Measurements from ENCODE around the gene ACVR1C.

DNA sequence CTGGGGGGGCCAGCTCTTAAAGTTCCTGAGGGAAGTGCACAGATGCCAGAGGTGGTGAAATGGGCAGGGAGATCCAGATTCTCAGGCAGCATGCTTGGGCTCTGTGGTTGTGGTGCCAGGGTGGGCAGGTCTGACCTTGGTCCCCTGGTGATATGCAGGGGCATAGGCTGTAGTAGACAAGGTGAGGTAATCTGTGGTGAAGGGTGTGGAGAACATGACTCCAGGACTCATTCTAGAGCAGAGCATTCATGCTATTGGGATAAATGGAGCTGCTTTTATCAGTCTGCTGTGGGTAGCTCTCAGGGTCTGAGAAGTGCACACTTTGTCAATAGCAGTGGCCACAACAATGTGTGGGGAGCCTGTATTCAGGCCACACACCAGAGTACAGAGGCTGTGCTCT lies 16.9 kb downstream of the ACVR1C start:
- TF ChIP-seq TBP (IDR thresholded peaks at IDR 0.05; ENCODE audit: low read depth, low read length) (no peak), JUN (IDR thresholded peaks at IDR 0.05; ENCODE audit: low read depth, low read length) (no peak), POLR2A (IDR thresholded peaks at IDR 0.05; ENCODE audit: control extremely low read depth in 1 of 2, low read depth in 2 of 2, low read length in 2 of 2) (no peak), POLR2AphosphoS5 (IDR thresholded peaks at IDR 0.05; ENCODE audit: low read depth, low read length) (no peak), YY1 (IDR thresholded peaks at IDR 0.05; ENCODE audit: low read depth, low read length) (no peak), EZH2 (IDR thresholded peaks at IDR 0.05; ENCODE audit: low read depth, low read length, severe bottlenecking) (no peak), CTBP2 (IDR thresholded peaks at IDR 0.05; ENCODE audit: borderline replicate concordance, insufficient read depth, insufficient read length, low read length) (no peak), GTF2F1 (IDR thresholded peaks at IDR 0.05; ENCODE audit: borderline replicate concordance, low read depth, low read length) (no peak), RNF2 (IDR thresholded peaks at IDR 0.05; ENCODE audit: borderline replicate concordance, low read depth, low read length, missing control alignments, poor library complexity, severe bottlenecking) (no peak), TAF1 (IDR thresholded peaks at IDR 0.05; ENCODE audit: low read depth, low read length) (no peak), HDAC2 (IDR thresholded peaks at IDR 0.05; ENCODE audit: borderline replicate concordance in 1 of 2, low read depth in 2 of 2, low read length in 2 of 2) (no peak)
- TF ChIP-seq, protein P1, sequence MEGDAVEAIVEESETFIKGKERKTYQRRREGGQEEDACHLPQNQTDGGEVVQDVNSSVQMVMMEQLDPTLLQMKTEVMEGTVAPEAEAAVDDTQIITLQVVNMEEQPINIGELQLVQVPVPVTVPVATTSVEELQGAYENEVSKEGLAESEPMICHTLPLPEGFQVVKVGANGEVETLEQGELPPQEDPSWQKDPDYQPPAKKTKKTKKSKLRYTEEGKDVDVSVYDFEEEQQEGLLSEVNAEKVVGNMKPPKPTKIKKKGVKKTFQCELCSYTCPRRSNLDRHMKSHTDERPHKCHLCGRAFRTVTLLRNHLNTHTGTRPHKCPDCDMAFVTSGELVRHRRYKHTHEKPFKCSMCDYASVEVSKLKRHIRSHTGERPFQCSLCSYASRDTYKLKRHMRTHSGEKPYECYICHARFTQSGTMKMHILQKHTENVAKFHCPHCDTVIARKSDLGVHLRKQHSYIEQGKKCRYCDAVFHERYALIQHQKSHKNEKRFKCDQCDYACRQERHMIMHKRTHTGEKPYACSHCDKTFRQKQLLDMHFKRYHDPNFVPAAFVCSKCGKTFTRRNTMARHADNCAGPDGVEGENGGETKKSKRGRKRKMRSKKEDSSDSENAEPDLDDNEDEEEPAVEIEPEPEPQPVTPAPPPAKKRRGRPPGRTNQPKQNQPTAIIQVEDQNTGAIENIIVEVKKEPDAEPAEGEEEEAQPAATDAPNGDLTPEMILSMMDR (IDR thresholded peaks at IDR 0.05; ENCODE audit: control extremely low read depth in 1 of 3, insufficient read depth in 1 of 3, low read depth in 1 of 3, low read length in 3 of 3): no peak
- TF ChIP-seq, protein P2, sequence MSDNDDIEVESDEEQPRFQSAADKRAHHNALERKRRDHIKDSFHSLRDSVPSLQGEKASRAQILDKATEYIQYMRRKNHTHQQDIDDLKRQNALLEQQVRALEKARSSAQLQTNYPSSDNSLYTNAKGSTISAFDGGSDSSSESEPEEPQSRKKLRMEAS (IDR thresholded peaks at IDR 0.05): no peak

Data from H1 (cell line).